GM15510 (cell line): ENCODE data around the gene SASH3.

Experiments used
- POLR2A ChIP-seq: IDR thresholded peaks from 3 replicates; pipeline ENCODE4 v1.6.1; 2011; ENCODE audit warnings: borderline replicate concordance; ENCODE audit not compliant: insufficient read length; ENCODE audit errors: extremely low read depth

The SASH3 gene

DNA sequence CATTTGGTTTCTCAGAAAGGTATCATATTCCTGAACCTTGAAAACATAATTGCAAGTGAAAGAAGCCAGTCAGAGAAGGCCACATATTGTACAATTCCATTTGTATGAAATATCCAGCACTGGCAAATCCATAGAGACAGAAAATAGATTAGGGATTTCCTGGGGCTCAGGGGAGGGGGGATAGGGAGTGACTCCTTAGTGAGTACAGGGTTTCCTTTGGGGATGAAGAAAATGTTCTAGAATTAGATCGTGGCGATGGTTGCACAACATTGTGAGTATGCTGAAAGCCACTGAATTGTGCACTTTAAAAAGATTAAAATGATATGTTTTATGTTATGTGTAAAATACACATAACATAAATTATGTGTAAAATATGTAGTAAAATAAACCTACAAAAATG is 30.7 kb upstream of the SASH3 start:
- no peak for TF ChIP-seq POLR2A

- no peak for TF ChIP-seq POLR2A
These were observed 28.8 kb upstream of the SASH3 start for GRCh38 chrX:129750971-129751370.

- no peak for TF ChIP-seq POLR2A
These were observed 25.4 kb upstream of the SASH3 start for GRCh38 chrX:129754056-129755024.

DNA sequence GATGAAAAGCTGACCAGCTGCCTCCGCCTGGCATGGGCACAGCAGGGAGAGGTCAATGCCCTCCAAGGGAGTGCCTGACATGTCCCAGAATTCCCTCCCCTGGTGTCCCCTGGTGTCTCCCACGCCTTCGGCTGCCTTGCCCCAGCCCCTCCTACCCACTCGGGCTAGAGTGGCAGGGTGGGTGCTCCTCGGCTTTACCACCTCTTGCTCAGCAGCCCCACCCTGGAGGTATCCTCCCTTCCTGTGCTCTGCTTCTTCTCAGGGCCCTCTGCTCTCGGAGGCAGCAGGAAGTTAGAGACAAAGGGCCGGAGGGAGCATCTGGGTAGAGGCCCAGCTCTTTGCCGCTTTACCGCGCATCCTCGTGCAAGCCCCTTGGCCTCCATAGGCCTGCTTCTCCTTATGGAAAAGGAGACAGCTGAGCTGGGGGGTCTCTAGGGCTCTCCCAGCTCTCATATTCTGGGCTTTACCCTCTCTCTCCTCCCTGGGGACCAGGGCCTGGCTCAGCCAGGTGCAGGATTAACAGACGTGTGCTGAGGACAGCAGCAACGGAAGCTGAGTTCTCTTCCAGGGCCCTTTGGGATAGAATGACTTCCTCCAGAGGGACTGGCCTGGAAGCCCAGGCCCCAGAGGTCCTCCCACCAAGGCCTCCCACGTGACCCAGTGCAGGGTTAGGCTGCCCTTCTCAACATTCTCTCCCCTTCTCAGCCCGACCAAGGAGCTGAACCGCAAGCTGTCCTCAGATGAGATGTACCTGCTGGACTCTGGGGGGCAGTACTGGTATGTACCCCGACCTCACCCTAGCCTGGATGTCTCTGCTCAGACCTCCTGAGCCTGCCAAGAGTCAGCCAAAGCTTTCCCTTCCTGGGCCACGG is 23.7 kb upstream of the SASH3 start:
- no peak for TF ChIP-seq POLR2A

DNA sequence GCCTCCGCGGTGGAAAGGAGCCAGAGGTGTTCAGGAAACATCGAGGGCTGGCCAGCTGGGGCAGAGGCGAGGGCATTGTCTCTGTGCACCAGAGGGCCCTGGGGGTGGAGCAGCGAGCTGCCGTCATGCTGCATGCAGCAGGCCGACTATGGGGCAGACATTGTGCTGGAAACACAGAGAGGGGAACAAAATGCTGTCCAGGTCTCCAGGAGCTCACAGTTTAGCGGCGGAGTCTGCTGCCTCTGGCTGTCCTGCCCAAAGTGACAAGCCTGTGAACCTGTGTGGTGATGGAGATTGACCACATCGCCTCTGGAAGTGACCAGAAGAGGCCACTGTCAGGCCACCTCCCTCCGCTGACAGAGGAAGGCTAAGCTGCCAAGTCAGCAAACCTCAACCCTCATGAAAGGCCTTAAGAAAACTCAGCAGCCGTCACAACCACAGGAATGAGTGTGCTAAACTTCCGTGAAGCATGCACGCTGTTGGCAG is 20.1 kb upstream of the SASH3 start:
- TF ChIP-seq POLR2A: no peak

GRCh38 chrX:129760155-129760554 is 19.6 kb upstream of the SASH3 start:
- TF ChIP-seq POLR2A: no peak

DNA sequence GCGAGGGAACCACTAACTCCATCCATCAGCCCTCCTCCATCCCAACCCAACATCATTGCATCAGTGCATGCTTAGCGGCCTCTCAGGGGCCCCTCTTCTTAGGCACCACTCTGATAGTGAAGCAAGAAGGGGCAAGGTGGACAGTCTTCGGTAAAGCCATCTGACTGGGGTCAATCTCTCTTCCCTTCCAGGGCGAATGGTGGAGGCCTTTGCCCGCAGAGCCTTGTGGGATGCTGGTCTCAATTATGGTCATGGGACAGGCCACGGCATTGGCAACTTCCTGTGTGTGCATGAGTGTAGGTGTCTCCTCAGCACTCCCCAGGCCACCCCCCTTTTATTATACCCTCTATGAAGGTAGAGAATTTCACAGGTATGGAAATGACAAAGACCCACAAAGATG is 18.8 kb upstream of the SASH3 start:
- no peak for TF ChIP-seq POLR2A

DNA sequence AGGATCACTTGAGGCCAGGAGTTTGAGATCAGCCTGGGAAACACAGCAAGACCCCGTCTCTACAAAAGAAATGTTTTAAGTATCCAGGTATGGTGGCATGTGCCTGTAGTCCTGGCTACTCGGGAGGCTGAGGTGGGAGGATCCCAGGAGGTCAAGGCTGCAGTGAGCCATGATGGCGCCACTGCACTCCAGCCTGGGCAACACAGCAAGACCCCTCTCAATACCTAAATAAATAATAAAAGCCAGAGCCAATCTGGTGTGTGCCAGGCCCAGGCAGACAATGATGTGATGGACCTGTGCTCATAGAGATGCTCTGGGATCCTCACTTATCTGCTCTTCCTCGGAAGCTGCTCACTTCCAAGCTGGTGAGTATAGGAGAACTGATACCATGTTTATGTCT is 18.2 kb upstream of the SASH3 start:
- no peak for TF ChIP-seq POLR2A

DNA sequence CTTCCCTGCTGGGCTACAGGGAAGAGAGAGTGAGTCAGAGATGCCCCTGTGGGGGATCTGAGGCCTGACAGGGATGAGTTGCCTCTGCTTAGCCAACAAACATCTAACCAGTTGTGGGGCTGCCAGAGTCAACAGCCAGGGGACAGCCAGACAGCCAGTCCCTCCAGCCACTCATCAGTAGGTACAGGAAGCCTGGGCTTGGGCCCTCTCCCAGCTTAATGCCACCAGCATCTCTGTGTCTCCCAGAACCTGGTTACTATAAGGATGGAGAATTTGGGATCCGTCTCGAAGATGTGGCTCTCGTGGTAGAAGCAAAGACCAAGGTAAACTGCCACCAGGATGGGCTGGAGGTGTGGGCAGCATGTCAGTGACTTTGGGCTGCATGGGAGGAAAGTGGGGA is 17.3 kb upstream of the SASH3 start:
- TF ChIP-seq POLR2A: no peak

DNA sequence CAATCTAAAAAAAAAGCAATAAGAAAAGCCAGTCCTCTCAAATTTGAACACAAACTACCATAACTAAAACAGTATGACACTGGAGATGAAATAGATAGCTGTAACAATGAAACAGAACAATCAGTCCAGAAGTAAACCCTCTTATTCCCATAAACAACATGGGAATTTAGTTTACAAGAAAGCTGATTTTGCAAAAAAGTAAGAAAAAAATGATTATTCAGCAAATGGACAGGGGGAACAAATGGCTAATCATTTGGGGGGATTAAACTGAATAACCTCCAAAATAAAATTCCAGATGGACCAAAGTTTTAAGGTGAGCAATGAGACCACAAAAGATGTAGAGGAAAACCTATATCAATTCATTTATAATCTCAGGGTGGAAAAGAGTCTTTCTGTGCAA is 16.1 kb upstream of the SASH3 start:
- no peak for TF ChIP-seq POLR2A

GRCh38 chrX:129768186-129768585 is 11.6 kb upstream of the SASH3 start:
- no peak for TF ChIP-seq POLR2A

- TF ChIP-seq POLR2A: no peak
These were observed 10.9 kb upstream of the SASH3 start for GRCh38 chrX:129768586-129769466.

GRCh38 chrX:129769467-129770154 is 10.1 kb upstream of the SASH3 start:
- TF ChIP-seq POLR2A: no peak

GRCh38 chrX:129771266-129771995 is 8.3 kb upstream of the SASH3 start:
- TF ChIP-seq POLR2A: no peak
